PFSK-1 (cell line): ENCODE measurements around the gene CCDC136.

Experiments
- FOXP2 ChIP-seq: optimal IDR thresholded peaks from 2 replicates; pipeline ENCODE3; 2011; ENCODE audit warnings: borderline replicate concordance, control low read depth, inconsistent platforms; ENCODE audit not compliant: insufficient read depth; ENCODE audit errors: extremely low read length, extremely low read depth
- POLR2AphosphoS5 ChIP-seq: IDR thresholded peaks from 2 replicates; pipeline ENCODE4 v1.6.1; 2012; ENCODE audit warnings: low read depth, mild to moderate bottlenecking, control low read depth, low read length, moderate library complexity
- REST ChIP-seq, 2 experiments: IDR thresholded peaks; 2 replicates each; pipeline versions ENCODE4 v1.6.1 to v1.8.0; 2011 to 2012; ENCODE audit warnings: low read depth in 2 of 2, low read length in 2 of 2, control low read depth in 1 of 2, inconsistent platforms in 1 of 2, mild to moderate bottlenecking in 1 of 2, moderate library complexity in 1 of 2; ENCODE audit not compliant: insufficient read depth in 1 of 2
- SIN3A ChIP-seq: IDR thresholded peaks from 2 replicates; pipeline ENCODE4 v1.6.1; 2012; ENCODE audit warnings: mild to moderate bottlenecking, low read length, moderate library complexity, borderline replicate concordance; ENCODE audit not compliant: insufficient read depth
- TAF1 ChIP-seq: IDR thresholded peaks from 2 replicates; pipeline ENCODE4 v1.6.1; 2012; ENCODE audit warnings: low read length, control low read depth, borderline replicate concordance; ENCODE audit not compliant: insufficient read depth

Gene CCDC136

GRCh38 chr7:128831178-128831993 lies 39.6 kb downstream of the CCDC136 start:
- 0 out of 2 replicates have a peak, but pooled peaks have one; percentile 5 for TF ChIP-seq SIN3A
- TF ChIP-seq FOXP2 = no peak
- no peak; a peak in 1 of 4 replicates for TF ChIP-seq REST (IDR thresholded peaks at IDR 0.05; ENCODE audit: insufficient read depth in 1 of 2, low read depth in 2 of 2, low read length in 2 of 2)
- TF ChIP-seq POLR2AphosphoS5 = peak; percentile 92
- peak; percentile 87; the same call in 1 of the 2 replicates for TF ChIP-seq TAF1

GRCh38 chr7:128831994-128832879 lies 40.5 kb downstream of the CCDC136 start:
- TF ChIP-seq SIN3A = peak; percentile 68; the same call in 1 of the 2 replicates
- TF ChIP-seq FOXP2 = no peak
- TF ChIP-seq TAF1 = peak; percentile 61; the same call in 1 of the 2 replicates
- TF ChIP-seq POLR2AphosphoS5 = peak; percentile 65
- TF ChIP-seq REST (IDR thresholded peaks at IDR 0.05; ENCODE audit: insufficient read depth in 1 of 2, low read depth in 2 of 2, low read length in 2 of 2) = no peak

DNA sequence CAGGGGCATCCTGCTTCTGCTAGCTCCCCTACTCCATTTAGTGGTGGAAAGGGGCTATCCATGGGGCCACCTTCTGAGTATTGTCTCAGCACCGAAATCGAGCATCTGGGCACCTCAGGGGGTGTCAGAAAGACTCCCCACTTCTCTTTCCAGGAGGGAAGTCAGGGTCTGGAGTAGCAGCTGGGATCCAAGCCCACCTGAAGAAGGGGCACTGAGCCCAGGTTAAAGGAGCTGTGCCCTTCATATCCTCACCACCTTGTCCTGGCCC lies 41.0 kb downstream of the CCDC136 start:
- no peak for TF ChIP-seq TAF1
- no peak for TF ChIP-seq FOXP2
- no peak for TF ChIP-seq POLR2AphosphoS5
- TF ChIP-seq SIN3A = no peak
- no peak for TF ChIP-seq REST (IDR thresholded peaks at IDR 0.05; ENCODE audit: insufficient read depth in 1 of 2, low read depth in 2 of 2, low read length in 2 of 2)

DNA sequence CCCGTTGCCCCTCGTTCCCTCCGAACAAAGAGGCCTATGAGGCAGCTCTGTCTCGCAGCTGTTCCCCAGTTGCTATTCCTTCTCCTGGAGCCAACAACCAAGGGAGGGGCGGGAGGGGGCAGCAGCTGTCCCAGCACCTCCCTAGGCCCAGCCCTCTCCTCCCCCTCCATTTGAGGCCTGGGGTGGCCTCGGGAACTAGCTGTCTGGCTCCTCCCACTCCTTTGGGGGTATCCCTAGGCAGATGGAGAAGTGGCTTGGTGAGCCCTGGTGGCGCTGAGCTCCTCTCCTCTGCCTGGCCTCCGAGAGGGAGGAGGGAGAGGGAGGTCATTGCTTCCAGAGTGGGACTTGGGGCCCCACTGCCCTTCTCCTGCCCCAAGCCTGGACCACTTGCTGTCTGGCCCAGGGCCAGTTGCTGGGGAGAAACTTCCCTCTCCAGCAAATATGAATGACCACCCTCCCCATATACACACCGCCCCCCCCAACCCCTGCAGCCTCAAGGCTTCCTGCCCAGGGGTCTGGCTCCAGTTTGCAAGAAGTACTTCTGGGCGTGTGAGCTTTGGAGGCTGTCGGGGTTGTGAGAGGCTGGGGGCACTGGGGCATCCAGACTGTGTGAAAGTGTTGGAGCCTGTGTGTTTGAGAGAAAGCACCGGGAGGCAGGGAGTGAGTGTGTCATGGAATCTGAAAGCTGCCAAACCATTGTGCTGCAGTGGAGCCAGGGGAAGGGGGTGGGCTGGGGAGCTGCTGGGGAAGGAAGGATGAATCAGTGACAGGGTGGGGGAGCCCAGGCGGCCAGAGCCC lies 41.6 kb downstream of the CCDC136 start:
- TF ChIP-seq POLR2AphosphoS5 (no peak), REST (IDR thresholded peaks at IDR 0.05; ENCODE audit: insufficient read depth in 1 of 2, low read depth in 2 of 2, low read length in 2 of 2) (no peak), FOXP2 (no peak), TAF1 (no peak), SIN3A (no peak)
